ENCODE results near the gene OR6V1.
A peak's percentile ranks its signal among the peaks of the same experiment; 100 is the strongest.

OR6V1 gene

GRCh38 chr7:143015926-143016490, 36.1 kb upstream of the OR6V1 start:
- peak overlapping the region; percentile 22 for H3K9ac ChIP-seq (ENCODE audit: low read length)
- DNase-seq (ENCODE audit: low read depth) = peak; percentile 87
- H3K27me3 ChIP-seq (replicated peaks; ENCODE audit: control insufficient read depth, insufficient read depth, low read length) = no peaks in the 10 kb centered on the region
- no peak overlapping the region for H3K4me3 ChIP-seq (ENCODE audit: low read length)
- H3K4me1 ChIP-seq (ENCODE audit: control insufficient read depth, insufficient read depth, low read length) = peaks cover 45% of the 10 kb centered on the region
- H3K9me3 ChIP-seq (ENCODE audit: control insufficient read depth, low read length) = no peaks in the 10 kb centered on the region
- H3K36me3 ChIP-seq (ENCODE audit: control insufficient read depth, insufficient read depth, low read length, severe bottlenecking) = no peaks in the 10 kb centered on the region

GRCh38 chr7:143016996-143017395, 35.1 kb upstream of the OR6V1 start:
- Histone ChIP-seq H3K36me3 (ENCODE audit: control insufficient read depth, insufficient read depth, low read length, severe bottlenecking) (no peaks in the 10 kb centered on the region), H3K9me3 (ENCODE audit: control insufficient read depth, low read length) (no peaks in the 10 kb centered on the region), H3K27me3 (replicated peaks; ENCODE audit: control insufficient read depth, insufficient read depth, low read length) (no peaks in the 10 kb centered on the region), H3K4me1 (ENCODE audit: control insufficient read depth, insufficient read depth, low read length) (peaks cover 45% of the 10 kb centered on the region), H3K4me3 (ENCODE audit: low read length) (no peak overlapping the region), H3K9ac (ENCODE audit: low read length) (no peak overlapping the region)
- DNase-seq (ENCODE audit: low read depth) = no peak

- H3K27me3 ChIP-seq (replicated peaks; ENCODE audit: control insufficient read depth, insufficient read depth, low read length) = no peaks in the 10 kb centered on the region
- DNase-seq (ENCODE audit: low read depth) = no peak
- H3K4me1 ChIP-seq (ENCODE audit: control insufficient read depth, insufficient read depth, low read length) = peaks cover 34% of the 10 kb centered on the region
- no peaks in the 10 kb centered on the region for H3K36me3 ChIP-seq (ENCODE audit: control insufficient read depth, insufficient read depth, low read length, severe bottlenecking)
- H3K9me3 ChIP-seq (ENCODE audit: control insufficient read depth, low read length) = no peaks in the 10 kb centered on the region
- no peak overlapping the region for H3K9ac ChIP-seq (ENCODE audit: low read length)
- H3K4me3 ChIP-seq (ENCODE audit: low read length) = no peak overlapping the region
Observed at GRCh38 chr7:143018931-143019330, 33.2 kb upstream of the OR6V1 start.

- no peak for DNase-seq (ENCODE audit: low read depth)
- Histone ChIP-seq H3K4me1 (ENCODE audit: control insufficient read depth, insufficient read depth, low read length) (no peaks in the 10 kb centered on the region), H3K27me3 (replicated peaks; ENCODE audit: control insufficient read depth, insufficient read depth, low read length) (peaks cover 13% of the 10 kb centered on the region), H3K9me3 (ENCODE audit: control insufficient read depth, low read length) (no peaks in the 10 kb centered on the region), H3K4me3 (ENCODE audit: low read length) (no peak overlapping the region), H3K9ac (ENCODE audit: low read length) (no peak overlapping the region), H3K36me3 (ENCODE audit: control insufficient read depth, insufficient read depth, low read length, severe bottlenecking) (no peaks in the 10 kb centered on the region)
Observed at GRCh38 chr7:143023047-143023446, 29.1 kb upstream of the OR6V1 start.

GRCh38 chr7:143025371-143025770, 26.8 kb upstream of the OR6V1 start:
- H3K9me3 ChIP-seq (ENCODE audit: control insufficient read depth, low read length) = no peaks in the 10 kb centered on the region
- peaks cover 19% of the 10 kb centered on the region for H3K27me3 ChIP-seq (replicated peaks; ENCODE audit: control insufficient read depth, insufficient read depth, low read length)
- no peak overlapping the region for H3K9ac ChIP-seq (ENCODE audit: low read length)
- no peak for DNase-seq (ENCODE audit: low read depth)
- no peaks in the 10 kb centered on the region for H3K4me1 ChIP-seq (ENCODE audit: control insufficient read depth, insufficient read depth, low read length)
- H3K36me3 ChIP-seq (ENCODE audit: control insufficient read depth, insufficient read depth, low read length, severe bottlenecking) = no peaks in the 10 kb centered on the region
- H3K4me3 ChIP-seq (ENCODE audit: low read length) = no peak overlapping the region

GRCh38 chr7:143027032-143027431, 25.1 kb upstream of the OR6V1 start, which contains the start of gene OR9A2:
TSS of gene OR9A2 (minus strand) at chr7:143027132. CDS start at chr7:143027132, 0 bp downstream.
- DNase-seq (ENCODE audit: low read depth) = no peak

GRCh38 chr7:143027683-143028082, 24.5 kb upstream of the OR6V1 start:
- no peaks in the 10 kb centered on the region for H3K9me3 ChIP-seq (ENCODE audit: control insufficient read depth, low read length)
- no peaks in the 10 kb centered on the region for H3K4me1 ChIP-seq (ENCODE audit: control insufficient read depth, insufficient read depth, low read length)
- H3K9ac ChIP-seq (ENCODE audit: low read length) = no peak overlapping the region
- no peaks in the 10 kb centered on the region for H3K36me3 ChIP-seq (ENCODE audit: control insufficient read depth, insufficient read depth, low read length, severe bottlenecking)
- peaks cover 26% of the 10 kb centered on the region for H3K27me3 ChIP-seq (replicated peaks; ENCODE audit: control insufficient read depth, insufficient read depth, low read length)
- no peak for DNase-seq (ENCODE audit: low read depth)
- no peak overlapping the region for H3K4me3 ChIP-seq (ENCODE audit: low read length)

More at GRCh38 chr7:143027032-143027431, 25.1 kb upstream of the OR6V1 start, which contains the start of gene OR9A2:
- no peaks in the 10 kb centered on the region for H3K9me3 ChIP-seq (ENCODE audit: control insufficient read depth, low read length)
- no peaks in the 10 kb centered on the region for H3K4me1 ChIP-seq (ENCODE audit: control insufficient read depth, insufficient read depth, low read length)
- H3K9ac ChIP-seq (ENCODE audit: low read length) = no peak within 1 kb of the TSS
- no peaks in the 10 kb centered on the region for H3K36me3 ChIP-seq (ENCODE audit: control insufficient read depth, insufficient read depth, low read length, severe bottlenecking)
- H3K27me3 ChIP-seq (replicated peaks; ENCODE audit: control insufficient read depth, insufficient read depth, low read length) = peaks cover 23% of the 10 kb centered on the region
- H3K4me3 ChIP-seq (ENCODE audit: low read length) = no peak within 1 kb of the TSS

- Histone ChIP-seq H3K4me3 (ENCODE audit: low read length) (no peak overlapping the region), H3K4me1 (ENCODE audit: control insufficient read depth, insufficient read depth, low read length) (peaks cover 15% of the 10 kb centered on the region), H3K36me3 (ENCODE audit: control insufficient read depth, insufficient read depth, low read length, severe bottlenecking) (no peaks in the 10 kb centered on the region), H3K27me3 (replicated peaks; ENCODE audit: control insufficient read depth, insufficient read depth, low read length) (no peaks in the 10 kb centered on the region), H3K9ac (ENCODE audit: low read length) (no peak overlapping the region), H3K9me3 (ENCODE audit: control insufficient read depth, low read length) (peaks cover 7% of the 10 kb centered on the region)
- no peak for DNase-seq (ENCODE audit: low read depth)
Observed at GRCh38 chr7:143038635-143039034, 13.5 kb upstream of the OR6V1 start.

- Histone ChIP-seq H3K4me3 (ENCODE audit: low read length) (no peak overlapping the region), H3K9me3 (ENCODE audit: control insufficient read depth, low read length) (no peaks in the 10 kb centered on the region), H3K9ac (ENCODE audit: low read length) (no peak overlapping the region), H3K4me1 (ENCODE audit: control insufficient read depth, insufficient read depth, low read length) (peaks cover 15% of the 10 kb centered on the region), H3K27me3 (replicated peaks; ENCODE audit: control insufficient read depth, insufficient read depth, low read length) (no peaks in the 10 kb centered on the region), H3K36me3 (ENCODE audit: control insufficient read depth, insufficient read depth, low read length, severe bottlenecking) (no peaks in the 10 kb centered on the region)
- DNase-seq (ENCODE audit: low read depth) = no peak
Observed at GRCh38 chr7:143040209-143040715, 11.9 kb upstream of the OR6V1 start.

GRCh38 chr7:143041346-143041745, 10.8 kb upstream of the OR6V1 start:
- no peaks in the 10 kb centered on the region for H3K9me3 ChIP-seq (ENCODE audit: control insufficient read depth, low read length)
- no peak overlapping the region for H3K4me3 ChIP-seq (ENCODE audit: low read length)
- no peak overlapping the region for H3K9ac ChIP-seq (ENCODE audit: low read length)
- H3K27me3 ChIP-seq (replicated peaks; ENCODE audit: control insufficient read depth, insufficient read depth, low read length) = no peaks in the 10 kb centered on the region
- no peaks in the 10 kb centered on the region for H3K36me3 ChIP-seq (ENCODE audit: control insufficient read depth, insufficient read depth, low read length, severe bottlenecking)
- DNase-seq (ENCODE audit: low read depth) = no peak
- H3K4me1 ChIP-seq (ENCODE audit: control insufficient read depth, insufficient read depth, low read length) = peaks cover 15% of the 10 kb centered on the region

- Histone ChIP-seq H3K27me3 (replicated peaks; ENCODE audit: control insufficient read depth, insufficient read depth, low read length) (no peaks in the 10 kb centered on the region), H3K4me3 (ENCODE audit: low read length) (no peak overlapping the region), H3K36me3 (ENCODE audit: control insufficient read depth, insufficient read depth, low read length, severe bottlenecking) (no peaks in the 10 kb centered on the region), H3K9me3 (ENCODE audit: control insufficient read depth, low read length) (no peaks in the 10 kb centered on the region), H3K4me1 (ENCODE audit: control insufficient read depth, insufficient read depth, low read length) (peaks cover 15% of the 10 kb centered on the region), H3K9ac (ENCODE audit: low read length) (no peak overlapping the region)
- peak; percentile 71 for DNase-seq (ENCODE audit: low read depth)
Observed at GRCh38 chr7:143042159-143042789, 9.9 kb upstream of the OR6V1 start.
